Testis (tissue), 3 donors: Measurements from ENCODE around the gene ZNF804A. TPM values are rescaled to one million over a fixed set of nuclear protein-coding genes. Genes with fewer than 3 reads are reported as not detected.

Experiments used
- DNase-seq: peaks from one replicate; pipeline ENCODE4 v3.0.0-alpha.2; 2019
- H3K27ac ChIP-seq, 2 donors: fragments of 200-600 bp; sonication (generic); one replicate each; pipeline ENCODE4 v1.5.1; 2019
- H3K27me3 ChIP-seq: fragments of 200-600 bp; sonication (generic); one replicate; pipeline ENCODE4 v1.5.1; 2019
- H3K36me3 ChIP-seq: fragments of 200-600 bp; sonication (generic); one replicate; pipeline ENCODE4 v1.5.1; 2017; ENCODE audit warnings: low read depth; ENCODE audit errors: missing control alignments
- H3K4me1 ChIP-seq: fragments of 200-600 bp; sonication (generic); one replicate; pipeline ENCODE4 v1.5.1; 2019
- H3K4me3 ChIP-seq, 2 donors: fragments of 200-600 bp; sonication (generic); one replicate each; pipeline ENCODE4 v1.5.1; 2017 to 2019
- H3K9me3 ChIP-seq: fragments of 200-600 bp; sonication (generic); one replicate; pipeline ENCODE4 v1.5.1; 2017
- POLR2A ChIP-seq: fragments of 450-650 bp; IDR thresholded peaks from one replicate; pipeline ENCODE4 v1.6.1; 2017; ENCODE audit warnings: antibody characterized with exemption, mild to moderate bottlenecking, moderate library complexity
- whole genome bisulfite sequencing, 2 donors: methylation state at CpG; one replicate each; pipeline ENCODE4 v1.1.5; 2018; 5-methylcytosine and 5-hydroxymethylcytosine counted together
- intact Hi-C: fragments of 100-400 bp; cut with DNase I; formaldehyde crosslinking; loops from one replicate; pipeline ENCODE4 v1.15.1; 2023; ENCODE audit warnings: low total_unique reads
- polyA plus RNA-seq: library from polyadenylated mRNA; stranded (reverse); fragments of 350-450 nt; fragmentation: Illumina TruSeq; extraction: RNeasy Lipid Tissue Mini Kit (QIAGEN cat#74804); gene quantifications from one replicate; pipeline ENCODE4 v1.2.3, GENCODE V29; 2014; ENCODE audit warnings: low read depth, low replicate concordance; ENCODE audit not compliant: insufficient read depth
- total RNA-seq, 2 donors: library from RNA; depleted of rRNA; stranded (reverse); fragments of >200 nt; gene quantifications; one replicate each; pipeline ENCODE4 v1.2.3, GENCODE V29; 2016
- TF ChIP-seq, protein P1 (sequence below), 3 experiments: fragments of 450-650 bp in 2 of 3; fragments of 200-600 bp in 1 of 3; sonication (generic) in 1 of 3; IDR thresholded peaks; one replicate each; pipeline ENCODE4 v1.5.1; 2016 to 2019; ENCODE audit warnings: antibody characterized with exemption in 3 of 3, mild to moderate bottlenecking in 2 of 3, moderate library complexity in 1 of 3

Gene ZNF804A
- total and polyA plus RNA-seq, 3 donors from 2014 or later, result 0.50 to 0.63 TPM; not detected in 1

DNA sequence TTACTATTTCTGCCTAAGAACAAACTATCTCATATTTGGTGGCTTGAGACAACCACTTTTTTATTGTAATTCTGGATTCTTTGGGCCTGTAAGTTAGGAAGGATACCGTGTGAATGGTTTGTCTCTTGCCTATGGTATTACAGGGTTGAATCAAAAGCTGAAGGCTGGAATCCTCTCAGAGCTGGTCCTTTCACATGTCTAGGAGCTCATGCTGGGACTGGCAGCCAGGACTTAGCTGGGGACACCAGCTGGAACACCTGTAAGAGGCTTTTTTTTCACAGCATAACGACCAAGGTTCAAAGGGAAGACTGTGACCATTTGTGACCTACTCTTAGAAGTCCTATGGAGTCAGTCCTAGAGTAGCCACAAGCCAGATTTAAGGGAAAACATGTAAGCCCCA, 226.3 kb downstream of the ZNF804A start:
- Histone ChIP-seq H3K9me3 (no peaks in the 10 kb centered on the region), H3K36me3 (no peaks in the 10 kb centered on the region), H3K4me1 (no peaks in the 10 kb centered on the region), H3K4me3 (no peak overlapping the region), H3K27ac (no peak overlapping the region), H3K27me3 (no peaks in the 10 kb centered on the region)
- DNase-seq, result no peak
- TF ChIP-seq, protein P1, sequence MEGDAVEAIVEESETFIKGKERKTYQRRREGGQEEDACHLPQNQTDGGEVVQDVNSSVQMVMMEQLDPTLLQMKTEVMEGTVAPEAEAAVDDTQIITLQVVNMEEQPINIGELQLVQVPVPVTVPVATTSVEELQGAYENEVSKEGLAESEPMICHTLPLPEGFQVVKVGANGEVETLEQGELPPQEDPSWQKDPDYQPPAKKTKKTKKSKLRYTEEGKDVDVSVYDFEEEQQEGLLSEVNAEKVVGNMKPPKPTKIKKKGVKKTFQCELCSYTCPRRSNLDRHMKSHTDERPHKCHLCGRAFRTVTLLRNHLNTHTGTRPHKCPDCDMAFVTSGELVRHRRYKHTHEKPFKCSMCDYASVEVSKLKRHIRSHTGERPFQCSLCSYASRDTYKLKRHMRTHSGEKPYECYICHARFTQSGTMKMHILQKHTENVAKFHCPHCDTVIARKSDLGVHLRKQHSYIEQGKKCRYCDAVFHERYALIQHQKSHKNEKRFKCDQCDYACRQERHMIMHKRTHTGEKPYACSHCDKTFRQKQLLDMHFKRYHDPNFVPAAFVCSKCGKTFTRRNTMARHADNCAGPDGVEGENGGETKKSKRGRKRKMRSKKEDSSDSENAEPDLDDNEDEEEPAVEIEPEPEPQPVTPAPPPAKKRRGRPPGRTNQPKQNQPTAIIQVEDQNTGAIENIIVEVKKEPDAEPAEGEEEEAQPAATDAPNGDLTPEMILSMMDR (IDR thresholded peaks at IDR 0.05), result no peak
- TF ChIP-seq POLR2A, result no peak
- 63 to 68% methylated on average over 2 of the region's 2 CpGs for WGBS, 2 donors
- intact Hi-C loops, result no loop called here

- Histone ChIP-seq H3K27me3 (no peaks in the 10 kb centered on the region), H3K36me3 (no peaks in the 10 kb centered on the region), H3K4me1 (no peaks in the 10 kb centered on the region), H3K27ac (no peak overlapping the region), H3K9me3 (no peaks in the 10 kb centered on the region), H3K4me3 (no peak overlapping the region)
- no peak for DNase-seq
- TF ChIP-seq, protein P1 (IDR thresholded peaks at IDR 0.05), result no peak
- no peak for TF ChIP-seq POLR2A
- 92 to 94% methylated on average over 1 of the region's 1 CpG for WGBS, 2 donors
- intact Hi-C loops, result no loop called here
These were observed 232.2 kb downstream of the ZNF804A start for GRCh38 chr2:184830531-184830930.

GRCh38 chr2:184834699-184835397, 236.5 kb downstream of the ZNF804A start:
- intact Hi-C loops, result no loop called here
- Histone ChIP-seq H3K27me3 (no peaks in the 10 kb centered on the region), H3K9me3 (no peaks in the 10 kb centered on the region), H3K4me1 (no peaks in the 10 kb centered on the region), H3K4me3 (no peak overlapping the region), H3K36me3 (no peaks in the 10 kb centered on the region), H3K27ac (no peak overlapping the region)
- DNase-seq, result no peak
- TF ChIP-seq POLR2A, result no peak
- TF ChIP-seq, protein P1 (IDR thresholded peaks at IDR 0.05), result no peak

- no peak for DNase-seq
- intact Hi-C loops, result no loop called here
These were observed 237.0 kb downstream of the ZNF804A start for GRCh38 chr2:184835398-184835715.

DNA sequence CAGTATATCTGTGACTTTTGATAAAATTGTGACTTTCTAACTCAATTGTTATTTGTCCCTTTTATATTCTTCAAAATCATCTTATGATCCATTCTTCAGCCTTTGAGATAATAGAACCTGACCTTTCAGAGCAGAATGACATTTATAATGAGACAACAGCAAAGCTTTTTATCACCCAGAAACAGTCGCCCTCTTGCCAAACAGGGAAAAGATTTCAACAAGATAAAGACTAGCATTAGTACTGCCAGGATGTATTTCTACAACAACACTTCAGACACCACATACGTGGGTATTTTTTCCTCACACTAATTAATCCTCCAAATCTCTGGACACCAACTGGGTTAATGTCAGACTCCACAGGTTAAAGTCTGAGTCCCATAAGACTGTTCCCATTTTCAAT, 249.0 kb downstream of the ZNF804A start:
- H3K9me3 ChIP-seq, result no peaks in the 10 kb centered on the region
- DNase-seq, result no peak
- whole genome bisulfite sequencing, 2 donors, result 56 to 65% methylated on average over 2 of the region's 2 CpGs
- H3K27me3 ChIP-seq, result no peaks in the 10 kb centered on the region
- H3K27ac ChIP-seq, result no peak overlapping the region
- H3K4me1 ChIP-seq, result no peaks in the 10 kb centered on the region
- H3K36me3 ChIP-seq, result no peaks in the 10 kb centered on the region
- TF ChIP-seq, protein P1 (IDR thresholded peaks at IDR 0.05), result no peak
- no peak for TF ChIP-seq POLR2A
- intact Hi-C loops, result no loop called here
- no peak overlapping the region for H3K4me3 ChIP-seq

More at GRCh38 chr2:184835398-184835715, 237.0 kb downstream of the ZNF804A start:
- no peak overlapping the region for H3K4me3 ChIP-seq
- no peaks in the 10 kb centered on the region for H3K9me3 ChIP-seq
- no peaks in the 10 kb centered on the region for H3K4me1 ChIP-seq
- no peak overlapping the region for H3K27ac ChIP-seq
- no peaks in the 10 kb centered on the region for H3K27me3 ChIP-seq
- TF ChIP-seq POLR2A, result no peak
- TF ChIP-seq, protein P1 (IDR thresholded peaks at IDR 0.05), result no peak
- no peaks in the 10 kb centered on the region for H3K36me3 ChIP-seq
